OCI-LY7 (cell line): ENCODE data around the gene STK33. TPM values are rescaled to one million over a fixed set of nuclear protein-coding genes. Genes with fewer than 3 reads are reported as not detected.

Experiments used
- BruUV-seq: library from RNA; stranded (reverse); fragments of 400-500 nt; replicated peaks from 2 replicates; lab custom pipeline; 2021; lab: Mats Ljungman, UMichigan
- CTCF ChIA-PET: fragments of 300-600 bp; sonication (Branson Sonifier 250); formaldehyde crosslinking; loops from one replicate; lab custom pipeline; 2022; ENCODE audit warnings: antibody characterized with exemption; ENCODE audit not compliant: unreplicated experiment; lab: Charles Lee
- POLR2A ChIA-PET: fragments of 300-600 bp; sonication (Branson Sonifier 250); formaldehyde crosslinking; loops from one replicate; lab custom pipeline; 2022; ENCODE audit warnings: antibody characterized with exemption; lab: Charles Lee
- DNase-seq: peaks from one replicate; pipeline ENCODE4 v3.0.0-alpha.2; 2015; ENCODE audit warnings: low spot score
- H2AFZ ChIP-seq: fragments of 200-600 bp; sonication (generic), shearing (Covaris generic); 2 replicates; pipeline ENCODE4 v1.6.1; 2014; ENCODE audit warnings: mild to moderate bottlenecking, antibody characterized with exemption, low read length, moderate library complexity
- H3K27ac ChIP-seq: fragments of 200-600 bp; sonication (generic); 2 replicates; pipeline ENCODE4 v1.5.1; 2014; ENCODE audit warnings: mixed run types, low read depth, mild to moderate bottlenecking, moderate library complexity, low read length, inconsistent platforms; ENCODE audit not compliant: poor library complexity, severe bottlenecking
- H3K36me3 ChIP-seq: fragments of 200-600 bp; sonication (generic); 2 replicates; pipeline ENCODE4 v1.6.1; 2014; ENCODE audit warnings: mild to moderate bottlenecking, antibody characterized with exemption, low read length, moderate library complexity, mixed read lengths; ENCODE audit not compliant: insufficient read depth
- H3K4me1 ChIP-seq: fragments of 200-600 bp; sonication (generic); 2 replicates; pipeline ENCODE4 v1.5.1; 2014; ENCODE audit warnings: mild to moderate bottlenecking, low read length; ENCODE audit not compliant: insufficient read depth, poor library complexity, severe bottlenecking
- H3K4me2 ChIP-seq: fragments of 200-600 bp; sonication (generic); 2 replicates; pipeline ENCODE4 v1.6.1; 2014; ENCODE audit warnings: mild to moderate bottlenecking, low read length
- H3K4me3 ChIP-seq: fragments of 200-600 bp; sonication (generic); 2 replicates; pipeline ENCODE4 v1.5.1; 2014; ENCODE audit warnings: mild to moderate bottlenecking, low read depth, low read length; ENCODE audit not compliant: poor library complexity, severe bottlenecking
- H3K79me2 ChIP-seq: fragments of 200-600 bp; sonication (generic); 2 replicates; pipeline ENCODE4 v1.6.1; 2016; ENCODE audit warnings: low read depth, mild to moderate bottlenecking, low read length, moderate library complexity, mixed read lengths; ENCODE audit not compliant: insufficient read depth
- H3K9me2 ChIP-seq: fragments of 200-600 bp; sonication (generic); 2 replicates; pipeline ENCODE4 v1.6.1; 2016; ENCODE audit warnings: mild to moderate bottlenecking, low read length, mixed read lengths; ENCODE audit not compliant: insufficient read depth
- H3K9me3 ChIP-seq: fragments of 200-600 bp; sonication (generic); 2 replicates; pipeline ENCODE4 v1.6.1; 2014; ENCODE audit warnings: mild to moderate bottlenecking, mixed run types, low read length, mixed read lengths
- H4K20me1 ChIP-seq: fragments of 200-600 bp; sonication (generic); 2 replicates; pipeline ENCODE4 v1.6.1; 2014; ENCODE audit warnings: mild to moderate bottlenecking, antibody characterized with exemption, low read length, moderate library complexity, mixed read lengths; ENCODE audit not compliant: insufficient read depth
- CTCF ChIP-seq: fragments of 200-600 bp; sonication (generic); conservative IDR thresholded peaks from 2 replicates; pipeline ENCODE4 v1.5.1; 2014; ENCODE audit warnings: mild to moderate bottlenecking, antibody characterized with exemption, low read length, moderate library complexity, mixed read lengths
- EZH2phosphoT487 ChIP-seq: fragments of 200-600 bp; sonication (generic); IDR thresholded peaks from 2 replicates; pipeline ENCODE4 v1.6.1; 2018; ENCODE audit warnings: low read depth, borderline replicate concordance, mild to moderate bottlenecking, mixed run types, antibody characterized with exemption, low read length, moderate library complexity, mixed read lengths
- intact Hi-C: fragments of 100-400 bp; cut with micrococcal nuclease; formaldehyde crosslinking; loops from one replicate; pipeline ENCODE4 v1.10.0; 2022; ENCODE audit not compliant: unreplicated experiment
- total RNA-seq, 2 experiments: library from RNA; depleted of rRNA in 1 of 2; stranded (reverse); fragments of >200 nt in 1 of 2; shearing (Covaris generic) in 1 of 2; gene quantifications; 2 replicates each; pipeline ENCODE4 v1.2.3, GENCODE V29; 2014 to 2022

Gene STK33
- total RNA-seq, 2 experiments from 2014 or later = 0.73 TPM; not detected in 1

GRCh38 chr11:8362899-8363298, 231.1 kb downstream of the STK33 start:
- no peak for TF ChIP-seq EZH2phosphoT487
- no peak for TF ChIP-seq CTCF
- H3K4me1 ChIP-seq = no peaks in the 10 kb centered on the region
- intact Hi-C loops = no loop called here
- H3K36me3 ChIP-seq = no peaks in the 10 kb centered on the region
- no peak for DNase-seq
- no peak overlapping the region for H3K4me2 ChIP-seq
- no peaks in the 10 kb centered on the region for H3K9me2 ChIP-seq
- no peaks in the 10 kb centered on the region for H3K79me2 ChIP-seq
- no peak overlapping the region for H3K27ac ChIP-seq
- BruUV-seq = no TSS peak
- no peak overlapping the region for H2AFZ ChIP-seq
- H3K9me3 ChIP-seq = no peaks in the 10 kb centered on the region
- ChIA-PET CTCF (no interaction called here), POLR2A (no interaction called here)
- no peaks in the 10 kb centered on the region for H4K20me1 ChIP-seq
- H3K4me3 ChIP-seq = no peak overlapping the region

GRCh38 chr11:8362491-8362890, 231.5 kb downstream of the STK33 start:
- POLR2A ChIA-PET = no interaction called here
- no TSS peak for BruUV-seq
- Histone ChIP-seq H2AFZ (no peak overlapping the region), H3K9me3 (no peaks in the 10 kb centered on the region), H3K9me2 (no peaks in the 10 kb centered on the region), H4K20me1 (no peaks in the 10 kb centered on the region), H3K27ac (no peak overlapping the region), H3K36me3 (no peaks in the 10 kb centered on the region), H3K4me3 (no peak overlapping the region), H3K79me2 (no peaks in the 10 kb centered on the region), H3K4me1 (no peaks in the 10 kb centered on the region), H3K4me2 (no peak overlapping the region)
- CTCF ChIA-PET = interaction anchor here (0.6 kb wide), 1 partner anchor 451 kb away, joined by 7 read pairs; no protein-coding TSS in a partner anchor
- no peak for TF ChIP-seq EZH2phosphoT487
- TF ChIP-seq CTCF = no peak
- DNase-seq = no peak
- intact Hi-C loops = no loop called here

- no peaks in the 10 kb centered on the region for H4K20me1 ChIP-seq
- H2AFZ ChIP-seq = no peak overlapping the region
- TF ChIP-seq EZH2phosphoT487 (no peak), CTCF (no peak)
- H3K9me2 ChIP-seq = no peaks in the 10 kb centered on the region
- H3K4me2 ChIP-seq = no peak overlapping the region
- H3K9me3 ChIP-seq = no peaks in the 10 kb centered on the region
- no TSS peak for BruUV-seq
- ChIA-PET CTCF (no interaction called here), POLR2A (no interaction called here)
- H3K27ac ChIP-seq = no peak overlapping the region
- intact Hi-C loops = no loop called here
- no peak overlapping the region for H3K4me3 ChIP-seq
- H3K4me1 ChIP-seq = no peaks in the 10 kb centered on the region
- H3K79me2 ChIP-seq = no peaks in the 10 kb centered on the region
- DNase-seq = no peak
- H3K36me3 ChIP-seq = no peaks in the 10 kb centered on the region
Measured at GRCh38 chr11:8361664-8362210, 232.3 kb downstream of the STK33 start.
